ENCODE results near the gene SLC48A1.

Gene SLC48A1

DNA sequence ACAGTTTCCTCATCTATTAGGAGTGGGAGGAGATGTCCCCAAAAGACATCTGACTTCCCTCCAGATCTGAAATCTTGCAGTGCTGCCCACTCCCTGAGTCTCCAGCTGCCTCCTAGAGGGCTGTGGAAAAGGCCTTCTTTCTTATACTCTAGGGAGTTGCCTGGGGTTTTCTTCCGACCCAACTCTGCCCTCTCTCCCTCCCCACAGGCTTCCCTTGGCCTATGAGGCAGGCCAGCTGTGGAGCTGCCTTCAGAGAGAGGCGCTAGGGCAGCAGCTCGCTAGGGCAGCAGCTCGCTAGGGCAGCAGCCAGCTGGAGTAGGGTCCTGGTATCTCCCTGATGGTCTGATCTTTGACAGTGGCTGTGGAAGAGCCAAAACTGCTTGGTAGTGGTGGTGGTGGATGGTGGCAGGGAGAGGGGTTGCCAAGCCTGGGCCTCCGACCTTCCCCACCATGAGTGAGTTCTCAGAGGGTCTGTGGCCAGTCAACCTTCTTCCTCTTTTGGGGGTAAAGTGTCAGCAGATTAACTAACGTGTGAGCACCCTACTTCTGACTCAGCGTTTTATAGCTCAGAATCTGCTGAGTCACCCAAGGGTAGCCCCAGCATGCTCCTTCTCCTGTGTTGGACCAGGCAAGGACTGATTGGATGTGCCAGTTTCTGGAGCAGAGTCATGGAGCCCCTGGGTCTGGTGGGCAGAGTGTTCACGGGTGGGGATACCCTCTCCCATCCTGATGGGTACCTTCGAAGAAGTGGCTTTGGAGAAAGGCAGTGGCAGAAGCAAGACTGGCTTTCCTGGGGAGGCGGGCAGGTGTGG is 2.3 kb downstream of the SLC48A1 start:
- H3K36me3 Mint-ChIP-seq (ENCODE audit: low read depth) = no peaks in the 10 kb centered on the region
- H3K9me3 Mint-ChIP-seq = no peaks in the 10 kb centered on the region
- TF ChIP-seq, protein P1, sequence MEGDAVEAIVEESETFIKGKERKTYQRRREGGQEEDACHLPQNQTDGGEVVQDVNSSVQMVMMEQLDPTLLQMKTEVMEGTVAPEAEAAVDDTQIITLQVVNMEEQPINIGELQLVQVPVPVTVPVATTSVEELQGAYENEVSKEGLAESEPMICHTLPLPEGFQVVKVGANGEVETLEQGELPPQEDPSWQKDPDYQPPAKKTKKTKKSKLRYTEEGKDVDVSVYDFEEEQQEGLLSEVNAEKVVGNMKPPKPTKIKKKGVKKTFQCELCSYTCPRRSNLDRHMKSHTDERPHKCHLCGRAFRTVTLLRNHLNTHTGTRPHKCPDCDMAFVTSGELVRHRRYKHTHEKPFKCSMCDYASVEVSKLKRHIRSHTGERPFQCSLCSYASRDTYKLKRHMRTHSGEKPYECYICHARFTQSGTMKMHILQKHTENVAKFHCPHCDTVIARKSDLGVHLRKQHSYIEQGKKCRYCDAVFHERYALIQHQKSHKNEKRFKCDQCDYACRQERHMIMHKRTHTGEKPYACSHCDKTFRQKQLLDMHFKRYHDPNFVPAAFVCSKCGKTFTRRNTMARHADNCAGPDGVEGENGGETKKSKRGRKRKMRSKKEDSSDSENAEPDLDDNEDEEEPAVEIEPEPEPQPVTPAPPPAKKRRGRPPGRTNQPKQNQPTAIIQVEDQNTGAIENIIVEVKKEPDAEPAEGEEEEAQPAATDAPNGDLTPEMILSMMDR (IDR thresholded peaks at IDR 0.05) = no peak
- H3K4me3 Mint-ChIP-seq = peak overlapping the region; percentile 94
- peaks cover 32% of the 10 kb centered on the region for H3K27me3 Mint-ChIP-seq (ENCODE audit: low read depth, poor library complexity)
- H3K4me1 Mint-ChIP-seq = peaks cover 51% of the 10 kb centered on the region
- no peak overlapping the region for H3K27ac Mint-ChIP-seq
- no peak for DNase-seq

DNA sequence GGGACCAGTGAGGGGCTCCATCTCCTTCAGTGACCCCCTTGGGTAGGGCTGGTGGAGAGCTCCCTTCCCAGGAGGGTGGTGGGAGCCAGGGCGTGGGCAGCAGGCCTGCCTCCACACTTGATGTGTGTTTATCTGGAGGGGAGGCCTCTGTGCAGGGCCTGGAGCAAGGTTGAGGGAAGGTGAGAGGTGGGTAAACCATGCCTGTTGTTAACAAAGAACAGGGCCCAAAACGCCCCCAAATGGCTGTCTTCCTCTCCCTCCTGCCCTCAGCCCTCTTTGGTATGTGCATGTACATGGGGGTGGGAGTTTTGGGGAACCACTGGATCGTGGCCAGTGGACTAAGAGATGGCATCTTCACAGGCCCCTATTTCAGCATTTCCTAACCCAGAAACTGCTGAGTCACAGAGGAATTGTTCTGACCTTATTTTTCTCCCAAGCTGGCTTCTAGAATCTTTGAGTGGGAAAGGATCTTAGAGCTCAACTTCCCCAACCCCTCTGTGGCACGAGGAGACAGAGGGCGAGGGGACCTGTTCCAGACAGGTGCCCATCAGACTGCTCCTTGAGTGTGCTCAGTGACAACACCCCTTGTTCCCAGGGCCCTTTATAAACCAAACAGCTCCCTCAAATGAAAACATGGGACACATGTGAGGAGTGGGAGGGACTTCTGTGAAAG is 3.6 kb downstream of the SLC48A1 start:
- Mint-ChIP-seq H3K4me3 (no peak overlapping the region), H3K27me3 (ENCODE audit: low read depth, poor library complexity) (peaks cover 32% of the 10 kb centered on the region), H3K36me3 (ENCODE audit: low read depth) (no peaks in the 10 kb centered on the region), H3K9me3 (no peaks in the 10 kb centered on the region), H3K4me1 (peaks cover 51% of the 10 kb centered on the region), H3K27ac (no peak overlapping the region)
- TF ChIP-seq, protein P1 (IDR thresholded peaks at IDR 0.05) = no peak
- DNase-seq = no peak

DNA sequence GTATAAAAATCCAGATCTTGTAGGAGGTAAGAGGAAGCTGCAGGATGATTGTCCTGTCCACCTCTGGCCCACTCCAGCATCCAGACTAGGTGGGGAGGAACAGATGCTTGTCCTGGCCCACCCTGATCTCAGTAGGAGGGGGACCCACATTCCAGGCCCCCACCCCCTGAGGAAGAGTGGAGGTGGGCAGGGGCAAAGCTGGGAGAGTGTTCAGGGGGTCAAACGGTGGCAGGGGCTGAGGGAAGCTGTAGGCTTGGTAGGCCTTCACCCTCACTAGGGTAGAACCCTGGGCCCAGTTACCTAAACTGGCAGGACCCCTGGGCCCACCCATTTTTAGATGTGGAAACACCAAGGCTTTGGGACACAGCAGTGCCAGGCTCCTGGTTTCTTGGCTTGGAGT is 4.1 kb downstream of the SLC48A1 start:
- Mint-ChIP-seq H3K27me3 (ENCODE audit: low read depth, poor library complexity) (peaks cover 31% of the 10 kb centered on the region), H3K9me3 (no peaks in the 10 kb centered on the region), H3K36me3 (ENCODE audit: low read depth) (no peaks in the 10 kb centered on the region), H3K27ac (no peak overlapping the region), H3K4me1 (peaks cover 49% of the 10 kb centered on the region), H3K4me3 (no peak overlapping the region)
- TF ChIP-seq, protein P1 (IDR thresholded peaks at IDR 0.05) = no peak
- no peak for DNase-seq

DNA sequence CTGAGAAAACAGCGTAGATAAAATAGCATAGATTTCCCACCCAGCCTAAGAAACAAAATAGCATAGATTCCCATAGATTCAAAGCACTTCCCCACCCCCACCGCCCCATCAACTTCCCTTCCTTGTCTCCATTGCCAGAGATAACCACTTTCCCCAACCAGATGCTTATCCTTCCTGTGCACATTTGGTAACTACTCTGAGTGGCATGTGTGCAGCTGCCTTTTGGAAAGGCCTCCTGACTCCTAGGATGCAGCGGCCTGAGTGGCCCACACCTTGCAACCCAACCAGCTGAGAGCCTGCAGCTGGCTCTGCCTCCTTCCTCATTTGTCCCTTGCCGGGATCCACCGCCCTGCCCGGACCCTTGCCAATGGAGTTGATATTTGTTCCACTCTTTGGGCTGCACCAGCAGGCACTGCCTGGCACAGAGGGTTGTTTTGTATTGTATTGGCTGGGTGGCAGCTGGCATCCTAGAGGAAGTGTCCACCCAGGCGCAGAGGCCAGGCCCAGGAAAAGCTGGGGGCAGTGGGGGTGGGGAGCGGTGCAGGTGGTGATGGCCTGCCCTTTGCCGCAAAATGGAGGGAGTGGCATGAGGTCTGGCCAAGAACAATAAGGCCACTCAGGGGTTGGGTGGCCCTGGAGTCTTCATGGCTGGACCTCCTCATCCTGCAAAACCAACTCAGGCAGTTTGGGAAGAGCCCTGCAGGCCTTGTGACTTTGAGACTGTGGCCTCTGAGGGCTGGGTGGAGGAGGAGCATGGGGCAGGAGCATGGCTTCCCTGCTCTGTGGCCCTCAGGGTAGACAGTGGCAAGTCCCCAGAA is 4.9 kb downstream of the SLC48A1 start:
- peaks cover 46% of the 10 kb centered on the region for H3K4me1 Mint-ChIP-seq
- H3K27me3 Mint-ChIP-seq (ENCODE audit: low read depth, poor library complexity) = peaks cover 26% of the 10 kb centered on the region
- no peak overlapping the region for H3K4me3 Mint-ChIP-seq
- H3K36me3 Mint-ChIP-seq (ENCODE audit: low read depth) = peaks cover 5% of the 10 kb centered on the region
- no peak for DNase-seq
- no peak overlapping the region for H3K27ac Mint-ChIP-seq
- TF ChIP-seq, protein P1 (IDR thresholded peaks at IDR 0.05) = no peak
- H3K9me3 Mint-ChIP-seq = no peaks in the 10 kb centered on the region

DNA sequence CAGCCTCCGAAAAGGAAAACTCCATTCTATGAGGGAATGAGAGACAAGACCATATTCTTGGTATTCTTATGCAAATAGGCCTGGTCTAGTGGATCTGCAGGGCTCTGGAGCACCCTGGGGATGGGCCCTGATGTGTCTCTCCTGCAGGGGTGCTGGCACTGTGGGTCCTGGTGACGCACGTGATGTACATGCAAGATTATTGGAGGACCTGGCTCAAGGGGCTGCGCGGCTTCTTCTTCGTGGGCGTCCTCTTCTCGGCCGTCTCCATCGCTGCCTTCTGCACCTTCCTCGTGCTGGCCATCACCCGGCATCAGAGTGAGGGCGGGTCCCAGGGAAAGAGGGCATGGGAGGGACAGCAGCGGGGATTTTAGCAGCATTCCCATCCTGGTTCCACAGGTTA is 5.8 kb downstream of the SLC48A1 start:
- Mint-ChIP-seq H3K4me1 (peaks cover 42% of the 10 kb centered on the region), H3K36me3 (ENCODE audit: low read depth) (peaks cover 5% of the 10 kb centered on the region), H3K9me3 (no peaks in the 10 kb centered on the region), H3K4me3 (no peak overlapping the region), H3K27ac (no peak overlapping the region), H3K27me3 (ENCODE audit: low read depth, poor library complexity) (peaks cover 21% of the 10 kb centered on the region)
- TF ChIP-seq, protein P1 (IDR thresholded peaks at IDR 0.05) = no peak
- no peak for DNase-seq

All from nephron progenitor cell (in vitro differentiated cells).